Stimulated activated CD4-positive, alpha-beta T cell treated with anti-CD3 and anti-CD28 coated beads, Interleukin-1b, Interleukin-23, amount 100 ng/mL, for 4 hours (primary cell): ENCODE measurements around the gene RXRA.
A peak's percentile ranks its signal among the peaks of the same experiment; 100 is the strongest.

Source experiments
- DNase-seq, 2 donors: peaks; one replicate each; pipeline ENCODE4 v3.0.0-alpha.2; 2020; ENCODE audit warnings: low read depth in 2 of 2

Gene RXRA

GRCh38 chr9:134469041-134469875, 143.0 kb downstream of the RXRA start:
- no peak for DNase-seq

DNA sequence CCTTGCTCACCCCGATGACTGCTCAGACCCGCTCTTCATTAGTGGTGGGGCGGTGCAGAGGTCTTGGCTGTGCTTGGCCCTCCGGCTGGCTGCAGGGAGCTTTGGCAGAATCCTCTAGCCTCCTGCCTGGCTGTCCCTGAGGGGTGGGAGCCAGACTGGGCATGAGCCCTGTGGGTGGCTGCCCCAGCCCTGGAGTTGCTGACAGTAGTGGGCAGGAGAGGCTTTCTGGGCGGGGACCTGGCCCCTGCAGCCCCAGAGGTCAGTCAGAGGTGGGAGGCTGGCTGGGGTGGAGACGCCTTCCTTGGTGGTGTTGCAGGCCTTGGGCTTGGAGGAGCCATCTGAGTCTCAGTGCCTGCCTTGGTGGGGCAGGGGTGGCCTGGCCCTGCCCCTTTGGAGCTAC, 146.0 kb downstream of the RXRA start:
- DNase-seq = no peak

DNA sequence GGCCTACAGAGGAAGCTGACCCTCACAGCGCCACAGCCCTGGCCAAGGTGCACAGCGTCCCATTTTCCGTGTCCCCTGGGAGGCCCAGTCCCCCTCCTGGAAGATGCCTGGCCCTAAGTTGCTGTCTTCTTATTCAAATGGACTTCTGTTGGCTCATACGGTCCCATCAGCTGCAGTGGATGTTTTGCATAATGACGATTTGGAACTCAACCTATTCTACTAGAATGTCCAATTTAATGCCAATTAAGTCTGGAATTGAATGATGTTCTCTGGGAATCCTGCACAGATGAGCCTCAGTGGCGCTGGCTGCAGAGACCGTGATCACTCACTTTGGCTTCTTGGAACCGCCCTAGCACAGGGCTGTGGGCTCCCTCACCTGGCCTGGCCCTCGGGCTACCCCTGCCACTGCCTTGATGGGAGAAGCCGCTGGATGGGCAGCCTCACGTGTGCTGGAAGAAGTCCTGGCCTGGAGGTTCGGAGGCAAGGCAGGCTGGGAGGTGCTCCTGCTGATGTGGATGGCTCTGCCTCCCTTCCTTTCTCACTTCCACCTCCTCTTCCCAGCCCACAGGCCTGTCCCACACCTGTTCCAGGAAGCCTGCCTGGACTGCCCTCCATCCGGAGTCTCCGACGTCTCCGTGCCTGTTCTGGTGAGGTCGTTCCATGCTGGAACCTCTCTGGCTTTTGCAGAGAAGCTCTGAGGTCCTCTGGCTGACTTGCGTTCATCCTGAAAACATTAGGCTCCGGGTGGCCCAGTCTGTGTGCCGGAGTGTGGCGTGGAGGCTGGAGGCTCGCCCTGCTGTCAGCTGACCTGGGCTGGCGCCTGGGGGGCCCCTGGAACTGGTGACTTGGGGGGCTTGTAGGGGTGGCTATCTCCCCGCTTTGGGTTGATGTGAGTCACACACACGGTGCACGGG, 147.1 kb downstream of the RXRA start:
- DNase-seq = no peak

DNA sequence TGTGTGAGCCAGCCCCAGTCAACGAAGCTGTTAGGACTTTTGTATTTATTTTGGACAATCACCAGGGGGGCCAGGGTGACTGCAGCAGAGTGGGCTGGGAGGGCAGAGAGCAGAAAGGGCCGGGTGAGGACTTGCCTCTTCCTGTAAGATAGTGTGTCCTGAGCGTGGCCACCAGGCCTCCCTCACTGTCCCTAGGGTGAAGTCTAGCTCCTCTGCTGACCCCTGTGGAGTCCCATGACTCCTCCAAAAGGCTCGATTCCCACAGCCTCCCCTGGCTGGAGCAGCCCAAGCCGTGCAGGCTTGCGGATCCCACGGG, 147.8 kb downstream of the RXRA start:
- DNase-seq = no peak

DNA sequence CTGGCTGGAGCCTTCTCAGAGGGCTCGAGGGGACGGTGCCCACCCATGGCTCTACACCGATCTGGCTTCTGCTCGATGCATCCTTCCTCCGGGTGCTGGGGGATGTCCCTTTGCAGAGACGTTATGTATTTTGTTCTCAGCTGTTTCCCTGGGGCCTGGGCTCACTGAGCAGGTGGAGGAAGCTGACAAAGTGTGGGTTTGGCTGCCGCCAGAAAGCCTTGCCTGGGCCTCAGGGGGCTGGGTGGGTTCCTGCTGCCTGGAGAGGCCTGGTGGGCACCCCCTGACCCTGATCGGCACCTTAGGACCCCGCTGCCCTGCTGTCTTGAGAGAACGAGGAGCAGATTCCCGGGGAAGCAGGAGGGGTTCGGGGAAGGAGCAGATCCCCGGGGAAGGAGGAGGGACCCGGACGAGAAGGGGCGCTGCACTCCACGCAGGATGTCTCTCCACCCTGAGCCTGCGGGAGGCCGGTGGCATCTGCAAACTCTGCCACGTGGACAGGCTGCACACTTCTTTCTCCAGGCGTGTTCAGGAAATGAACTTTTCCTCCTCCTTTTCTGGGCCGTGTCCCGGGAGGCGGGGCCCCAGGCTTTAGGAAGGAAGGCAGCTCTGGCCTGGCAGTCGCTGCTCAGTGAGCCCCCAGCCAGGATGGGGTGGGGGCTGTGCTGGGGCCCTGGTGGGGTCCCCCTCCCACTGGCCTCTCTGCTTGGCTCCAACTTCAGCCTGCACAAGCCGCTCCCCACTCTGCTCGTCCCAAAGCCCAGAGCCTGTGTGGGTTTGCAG, 148.9 kb downstream of the RXRA start:
- peak in 1 of 2 donors; percentile 17 for DNase-seq

- DNase-seq = no peak
Observed at GRCh38 chr9:134476272-134476941, 150.2 kb downstream of the RXRA start.

GRCh38 chr9:134476942-134477335, 150.7 kb downstream of the RXRA start:
- no peak for DNase-seq

- no peak for DNase-seq
Observed at GRCh38 chr9:134477342-134477925, 151.2 kb downstream of the RXRA start.

DNA sequence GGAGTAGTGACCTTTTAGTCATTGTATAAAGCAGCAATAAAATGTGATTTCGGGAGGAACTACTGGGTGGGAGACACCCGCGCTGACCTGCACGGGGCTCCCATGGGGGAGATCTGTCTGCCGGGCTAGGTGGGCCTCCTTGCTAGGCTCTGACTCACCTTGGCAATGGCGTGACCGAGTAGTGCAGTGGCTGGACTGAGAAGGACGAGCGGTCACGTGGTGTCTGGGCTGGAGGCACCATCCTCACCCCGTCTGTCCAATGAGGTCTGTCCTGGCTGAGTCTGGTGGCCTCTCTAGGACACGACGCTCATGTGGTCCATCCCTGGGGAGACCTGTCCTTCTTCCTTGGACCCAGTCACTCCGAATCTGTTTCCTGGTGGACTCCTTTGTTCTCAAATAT, 151.7 kb downstream of the RXRA start:
- no peak for DNase-seq

DNA sequence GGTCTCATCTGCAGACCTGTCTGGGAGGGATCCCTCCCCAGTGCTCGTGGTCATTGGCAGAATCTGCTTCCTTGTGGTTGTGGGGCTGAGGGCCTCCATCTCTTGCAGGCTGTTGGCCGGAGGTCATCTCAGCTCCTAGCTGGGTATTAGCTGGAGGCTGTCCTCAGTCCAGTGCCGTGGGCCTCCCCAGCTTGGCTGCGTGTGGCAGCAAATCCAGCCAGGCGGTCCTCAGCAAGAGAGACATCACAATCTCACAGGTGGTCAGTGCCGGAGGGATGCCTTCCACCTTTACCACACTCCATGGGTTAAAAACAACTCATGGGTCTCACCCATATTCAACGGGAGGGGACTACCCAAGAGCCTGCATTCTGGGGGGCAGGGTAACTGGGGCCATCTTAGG, 155.5 kb downstream of the RXRA start:
- DNase-seq = no peak

GRCh38 chr9:134482226-134482625, 156.0 kb downstream of the RXRA start:
- DNase-seq = no peak

DNA sequence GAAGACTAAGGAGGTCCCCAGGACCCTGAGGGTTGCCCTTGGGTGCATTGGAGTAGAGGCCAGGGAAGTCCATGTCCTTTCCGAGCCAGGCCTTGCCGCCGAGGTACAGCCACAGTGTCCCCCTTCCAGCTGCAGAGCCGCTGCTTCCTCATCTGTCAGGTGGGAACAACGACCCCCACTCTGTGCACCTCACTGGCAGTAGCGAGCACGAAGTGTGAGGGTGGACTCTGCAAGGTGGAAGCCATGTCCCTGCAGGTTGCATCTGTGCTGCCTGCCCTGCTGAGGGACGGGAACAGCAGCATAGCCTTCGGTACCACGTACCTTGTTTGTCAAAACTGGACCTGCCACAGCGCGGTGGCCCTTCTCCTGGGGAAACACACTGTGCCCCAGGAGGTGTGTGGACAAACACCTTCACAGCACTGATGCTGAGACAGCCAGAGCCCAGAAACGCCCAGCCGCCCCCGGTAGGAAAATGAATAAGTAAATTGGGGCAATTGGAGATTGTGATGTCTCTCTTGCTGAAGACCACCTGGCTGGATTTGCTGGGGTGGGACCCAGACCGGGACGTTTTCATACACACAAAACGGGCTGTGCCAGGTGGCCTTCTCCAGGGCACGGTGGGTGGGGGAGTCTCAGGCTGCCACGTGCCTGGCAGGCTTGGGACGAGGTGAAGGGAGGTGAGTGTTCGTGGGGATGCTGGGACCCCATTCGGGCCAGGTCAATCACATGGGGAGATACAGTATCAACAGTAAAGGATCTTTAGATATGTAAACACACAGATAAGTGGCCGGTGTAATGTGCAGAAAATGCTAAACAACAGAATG, 157.3 kb downstream of the RXRA start:
- DNase-seq = no peak

- no peak for DNase-seq
Observed at GRCh38 chr9:134484479-134484878, 158.2 kb downstream of the RXRA start.

GRCh38 chr9:134485653-134486052, 159.4 kb downstream of the RXRA start:
- no peak for DNase-seq

DNA sequence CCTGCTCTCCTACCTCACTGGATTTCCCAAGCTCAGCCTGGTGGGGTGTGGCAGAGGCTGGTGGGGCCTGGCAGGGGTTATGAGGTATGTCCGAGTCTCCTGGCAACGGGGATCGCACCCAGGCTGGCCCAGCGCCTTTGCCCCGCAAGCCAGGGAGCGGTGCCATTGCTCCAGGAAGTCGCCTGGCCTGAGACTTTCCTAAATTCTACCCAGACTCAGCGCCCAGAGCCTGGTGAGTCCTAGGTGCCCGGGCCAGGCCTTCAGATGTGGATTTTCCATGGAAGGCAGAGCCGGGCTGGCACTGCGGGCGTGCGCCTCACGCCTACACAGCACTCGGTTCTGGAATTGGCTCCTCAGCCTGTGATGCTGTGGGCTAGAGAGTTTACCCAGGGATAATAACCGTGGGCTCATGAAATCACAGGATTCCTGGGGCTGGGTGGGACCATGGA, 159.9 kb downstream of the RXRA start:
- DNase-seq = no peak

GRCh38 chr9:134486596-134486995, 160.3 kb downstream of the RXRA start:
- no peak for DNase-seq
